Activated T-cell treated with anti-CD3 and anti-CD28 coated beads, Interleukin-2, amount 50 U/mL, for 1 hour (primary cell): ENCODE data around the gene SLC22A1.
"Not testable (repeated sequence)": the region's sequence is repeated elsewhere in the genome, so short reads cannot be mapped to it uniquely, and the experiment has no call there.

Experiments
- DNase-seq: peaks from one replicate; pipeline ENCODE4 v3.0.0-alpha.2; 2020

The SLC22A1 gene

DNA sequence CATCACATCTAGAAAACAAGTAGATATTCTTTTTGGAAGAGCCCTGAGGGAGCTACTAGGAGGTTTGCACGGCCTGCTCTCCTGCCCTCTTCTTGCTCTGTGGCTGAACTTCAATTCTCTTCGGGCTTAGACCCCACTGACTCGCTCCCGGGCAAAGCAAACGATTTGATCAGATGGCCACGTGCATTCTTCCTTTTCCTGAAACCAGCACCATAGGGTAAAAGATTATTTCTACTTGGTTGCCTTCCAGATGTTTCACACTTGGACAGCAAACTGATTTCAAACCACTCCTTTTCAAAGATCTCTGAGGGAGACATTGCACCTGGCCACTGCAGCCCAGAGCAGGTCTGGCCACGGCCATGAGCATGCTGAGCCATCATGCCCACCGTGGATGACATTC lies at the start of gene SLC22A1:
Gene SLC22A1 (plus strand): TSS at position 258 of the 400 bp plus-strand sequence. CDS start 121 bp downstream, at position 379.
- DNase-seq, result no peak

DNA sequence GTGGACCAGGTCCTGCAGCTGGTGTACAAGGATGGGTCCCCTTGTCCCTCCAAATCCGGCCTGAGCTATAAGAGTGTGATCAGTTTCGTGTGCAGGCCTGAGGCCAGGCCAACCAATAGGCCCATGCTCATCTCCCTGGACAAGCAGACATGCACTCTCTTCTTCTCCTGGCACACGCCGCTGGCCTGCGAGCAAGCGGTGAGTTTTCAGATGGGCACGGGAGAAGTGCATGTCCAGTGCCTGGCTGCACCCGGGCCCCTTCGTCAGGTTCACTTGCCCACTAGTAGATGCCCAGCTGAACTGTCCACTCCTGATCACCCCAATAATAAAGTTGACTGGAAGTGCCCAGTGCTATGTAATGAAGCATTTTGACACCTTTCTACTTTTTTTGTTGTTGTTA lies 48.3 kb upstream of the SLC22A1 start:
- DNase-seq, result no peak

DNA sequence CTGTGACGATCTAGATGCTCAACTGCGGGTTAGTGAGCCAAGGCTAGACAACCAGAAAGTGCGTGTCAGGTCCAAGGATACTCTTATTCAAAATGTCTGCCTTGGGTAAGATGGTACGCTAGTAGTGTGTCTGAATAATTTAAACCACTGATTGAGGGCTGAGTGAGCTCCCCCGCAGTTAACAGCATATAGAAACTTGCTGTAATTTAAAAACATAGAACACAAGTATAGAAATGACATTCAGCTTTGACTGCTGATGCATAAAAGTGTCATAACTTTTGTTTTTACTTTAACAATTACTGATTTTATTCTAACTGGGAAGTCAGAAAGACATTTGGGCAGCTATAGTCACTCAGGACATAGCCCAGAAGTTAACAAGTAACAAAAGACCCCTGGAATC lies 45.6 kb upstream of the SLC22A1 start:
- no peak for DNase-seq

GRCh38 chr6:160077024-160077423 lies 44.6 kb upstream of the SLC22A1 start:
- no peak for DNase-seq

DNA sequence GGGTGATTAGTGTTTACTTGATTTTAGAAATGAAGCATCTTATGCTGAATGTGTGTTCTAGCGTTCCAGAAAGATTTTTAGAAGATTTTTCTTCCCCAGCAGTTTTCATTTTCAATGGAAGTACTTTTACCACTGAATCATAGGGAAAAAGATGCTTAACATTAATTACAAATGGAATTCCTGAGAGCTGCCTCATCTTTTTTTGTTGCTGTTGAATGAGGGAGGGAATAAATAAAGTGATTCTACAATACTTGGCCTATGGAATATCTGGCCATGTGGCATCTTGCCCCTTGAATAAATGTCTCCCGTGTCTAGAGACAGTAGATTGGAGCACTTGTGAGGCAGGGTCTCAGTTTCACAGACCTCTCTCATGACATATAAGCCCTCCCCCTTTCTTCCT lies 44.1 kb upstream of the SLC22A1 start:
- DNase-seq, result no peak

DNA sequence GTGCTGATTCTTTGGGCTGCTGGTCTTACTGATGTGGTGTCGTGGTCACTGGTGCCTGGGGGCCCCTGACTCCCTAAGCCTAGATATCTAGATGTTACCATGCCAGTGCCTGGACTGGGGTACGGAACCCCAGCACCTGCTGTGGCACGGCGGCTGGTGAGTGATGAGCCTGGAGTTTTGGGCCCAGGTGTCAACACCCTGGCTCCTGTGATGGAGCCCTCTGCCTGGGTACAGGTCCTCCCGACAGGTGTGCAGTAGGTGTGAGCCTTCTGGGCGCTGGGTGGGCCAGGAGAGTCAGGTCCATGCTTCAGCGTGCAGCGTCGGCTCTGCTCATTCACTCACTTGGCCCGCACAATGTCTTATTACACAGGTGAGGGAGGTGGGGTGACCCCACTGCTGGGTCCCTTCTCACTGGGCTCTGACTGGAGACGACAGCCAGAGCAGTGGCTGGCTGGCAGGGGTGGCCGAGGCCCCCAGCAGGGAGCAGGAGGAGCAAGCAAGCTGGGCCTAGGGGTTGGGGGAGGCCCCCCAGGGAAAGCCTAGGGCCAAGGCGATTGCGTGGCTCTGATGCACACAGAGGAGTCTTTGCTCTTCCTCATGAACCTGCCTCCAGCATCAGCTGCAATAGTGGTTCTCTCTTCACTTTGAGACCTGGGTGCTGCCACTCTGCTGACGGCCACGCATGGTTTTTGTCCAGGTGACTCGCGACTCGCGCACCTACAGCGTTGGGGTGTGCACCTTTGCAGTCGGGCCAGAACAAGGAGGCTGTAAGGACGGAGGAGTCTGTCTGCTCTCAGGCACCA lies 42.5 kb upstream of the SLC22A1 start:
- no peak for DNase-seq

GRCh38 chr6:160079686-160080043 lies 42.0 kb upstream of the SLC22A1 start:
- DNase-seq, result no peak

GRCh38 chr6:160080097-160080496 lies 41.5 kb upstream of the SLC22A1 start:
- no peak for DNase-seq

DNA sequence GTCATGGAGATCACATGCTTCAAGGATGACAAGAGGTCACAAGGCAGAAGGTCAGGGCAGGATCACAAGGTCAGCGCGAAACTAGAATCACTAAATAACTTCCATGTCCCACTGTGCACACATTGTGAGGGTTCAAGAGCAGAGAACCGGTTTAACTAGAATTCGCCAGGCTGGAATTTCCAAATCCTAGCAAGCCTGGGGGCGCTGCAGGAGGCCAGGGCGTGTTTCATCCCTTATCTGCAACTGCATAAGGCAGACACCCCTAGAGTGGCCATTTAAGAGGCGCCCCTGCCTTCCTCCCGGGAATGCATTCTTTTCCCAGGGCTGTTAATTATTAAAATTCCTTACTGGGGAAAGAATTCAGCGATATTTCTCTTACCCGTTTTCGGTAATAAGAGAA lies 40.2 kb upstream of the SLC22A1 start:
- no peak for DNase-seq

DNA sequence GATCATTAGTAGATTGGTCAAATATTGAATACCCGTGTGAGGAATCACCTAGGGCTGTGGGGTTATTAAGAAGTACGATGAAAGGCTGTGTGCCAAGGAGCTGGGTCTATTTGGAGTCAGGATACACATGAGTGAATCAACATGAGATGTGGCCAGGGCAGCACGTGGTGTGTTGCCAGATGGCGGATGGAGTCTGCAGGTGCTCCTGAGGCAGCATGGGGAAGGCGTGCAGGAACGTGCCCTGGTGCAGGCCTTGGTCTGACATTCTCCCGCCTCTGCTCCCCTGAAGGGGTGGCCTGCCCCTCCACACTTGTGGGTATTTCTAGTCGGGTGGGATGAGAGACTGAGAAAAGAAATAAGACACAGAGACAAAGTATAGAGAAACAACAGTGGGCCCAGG lies 39.0 kb upstream of the SLC22A1 start:
- no peak for DNase-seq

DNA sequence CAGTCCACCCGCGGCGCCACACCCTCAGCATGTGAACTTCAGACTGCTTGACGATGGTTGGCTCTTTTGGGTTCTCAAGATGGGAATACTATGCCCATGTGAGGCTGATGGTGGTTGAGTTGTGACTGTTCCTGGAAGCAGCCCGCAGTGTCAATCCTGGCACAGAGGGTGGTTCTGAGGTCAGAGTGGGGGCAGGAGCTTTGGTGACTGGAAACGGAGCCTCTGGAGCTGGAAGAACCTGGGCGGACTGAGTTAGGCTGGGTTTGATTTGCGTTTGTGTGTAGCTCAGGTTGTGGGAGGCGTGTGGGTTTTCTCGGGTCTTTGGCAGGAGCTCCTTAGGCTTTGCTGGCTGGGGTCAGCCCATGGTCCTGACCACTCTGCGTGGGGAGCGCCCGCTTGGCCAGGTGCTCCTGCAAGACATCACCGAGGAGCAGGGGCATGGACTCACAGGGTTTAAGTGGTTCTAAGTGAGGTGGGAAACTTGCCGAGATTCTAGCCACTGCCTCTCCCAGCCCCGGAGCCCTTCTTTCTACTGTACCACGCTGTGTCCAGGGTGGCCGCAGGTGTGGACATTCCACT lies 37.3 kb upstream of the SLC22A1 start:
- no peak for DNase-seq

GRCh38 chr6:160085226-160085625 lies 36.4 kb upstream of the SLC22A1 start:
- no peak for DNase-seq

DNA sequence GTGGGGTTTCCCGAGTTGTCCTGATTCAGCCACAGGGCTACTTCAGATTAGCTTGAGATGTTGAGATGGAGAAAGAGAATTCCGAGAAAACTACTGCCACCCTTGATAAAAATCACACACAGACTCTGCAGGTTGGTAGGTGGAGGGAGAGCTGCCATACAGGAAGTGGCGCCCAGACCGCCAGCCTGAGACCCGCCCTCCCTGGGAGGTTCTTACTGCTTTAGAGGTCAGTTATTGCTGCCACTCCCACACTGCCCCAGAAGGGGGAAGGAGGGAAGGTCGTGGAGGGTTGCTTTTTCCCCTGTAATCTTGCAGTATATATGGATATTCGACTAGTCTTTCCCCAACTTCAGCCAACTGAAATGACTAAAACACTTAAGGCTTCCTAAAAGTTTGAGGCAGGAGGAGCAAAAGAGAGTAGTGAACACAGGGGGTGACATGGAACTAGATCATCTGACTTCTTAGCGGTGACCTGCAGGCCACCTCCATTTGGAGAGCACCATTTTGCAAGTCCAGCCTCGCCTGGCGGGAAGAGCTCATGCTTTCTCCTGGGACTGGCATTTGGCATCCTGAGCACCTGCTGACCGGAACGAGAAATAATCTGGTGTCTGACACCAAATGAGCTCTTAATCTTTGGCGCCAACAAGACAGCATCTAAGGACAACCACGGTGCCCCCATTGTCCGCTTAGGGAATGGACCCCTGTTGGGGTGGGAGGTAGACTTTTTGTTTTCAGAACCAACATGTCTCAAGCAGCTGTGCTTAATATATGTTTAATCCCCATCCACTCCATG lies 35.7 kb upstream of the SLC22A1 start:
- DNase-seq, result no peak

DNA sequence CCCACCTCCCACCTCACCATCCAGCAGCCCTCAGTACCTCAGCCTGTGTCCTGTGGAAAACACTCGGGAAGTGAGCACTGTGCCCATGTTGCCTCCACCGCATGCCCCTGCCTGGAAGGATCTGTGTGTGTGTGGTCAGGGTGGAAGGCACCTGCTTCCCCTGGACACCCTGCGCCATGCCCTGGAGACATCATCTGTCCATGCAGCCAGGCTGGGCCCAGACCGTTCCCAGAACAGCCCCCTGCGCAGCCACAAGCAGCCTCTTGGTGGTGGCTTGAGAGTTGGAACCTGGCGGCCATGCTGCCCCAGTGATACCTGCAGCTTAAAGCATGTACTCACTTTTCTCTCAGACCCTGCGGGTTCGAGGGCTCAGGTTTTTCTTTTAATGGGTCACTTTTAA lies 34.9 kb upstream of the SLC22A1 start:
- DNase-seq, result no peak

DNA sequence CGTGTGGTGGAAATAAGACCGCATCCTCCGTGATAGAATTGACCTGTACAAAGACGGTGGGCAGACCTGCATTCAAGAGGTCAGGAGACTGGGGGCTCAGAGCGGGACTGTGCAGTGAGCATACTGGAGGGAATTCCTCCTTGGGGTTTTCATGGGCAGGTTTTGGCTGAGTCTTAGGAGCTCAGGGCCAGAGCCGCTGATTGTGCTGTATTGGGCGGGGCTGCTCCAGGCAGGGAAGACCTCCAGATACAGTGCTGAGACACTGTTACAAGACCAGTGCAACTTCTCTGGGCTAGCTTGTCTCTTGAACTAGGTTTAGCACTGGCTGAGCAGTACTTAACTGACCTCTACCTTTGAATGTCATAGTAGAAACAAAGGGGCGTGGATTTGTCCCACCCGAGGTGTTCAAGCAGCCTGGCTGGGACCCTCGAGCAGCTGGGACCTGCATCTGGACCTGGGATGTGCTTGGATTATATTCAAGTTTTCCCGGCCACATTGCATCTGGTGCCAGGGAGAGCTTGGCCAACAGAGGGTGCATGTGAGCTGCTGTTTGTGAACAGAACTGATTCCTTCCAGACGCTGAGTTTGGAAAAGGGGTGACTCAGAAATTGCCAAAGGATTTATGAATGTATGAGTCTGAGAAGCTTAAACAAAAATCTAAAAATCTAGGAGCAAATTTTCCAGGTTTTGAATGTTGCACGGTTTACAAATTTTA lies 33.4 kb upstream of the SLC22A1 start:
- DNase-seq, result no peak

DNA sequence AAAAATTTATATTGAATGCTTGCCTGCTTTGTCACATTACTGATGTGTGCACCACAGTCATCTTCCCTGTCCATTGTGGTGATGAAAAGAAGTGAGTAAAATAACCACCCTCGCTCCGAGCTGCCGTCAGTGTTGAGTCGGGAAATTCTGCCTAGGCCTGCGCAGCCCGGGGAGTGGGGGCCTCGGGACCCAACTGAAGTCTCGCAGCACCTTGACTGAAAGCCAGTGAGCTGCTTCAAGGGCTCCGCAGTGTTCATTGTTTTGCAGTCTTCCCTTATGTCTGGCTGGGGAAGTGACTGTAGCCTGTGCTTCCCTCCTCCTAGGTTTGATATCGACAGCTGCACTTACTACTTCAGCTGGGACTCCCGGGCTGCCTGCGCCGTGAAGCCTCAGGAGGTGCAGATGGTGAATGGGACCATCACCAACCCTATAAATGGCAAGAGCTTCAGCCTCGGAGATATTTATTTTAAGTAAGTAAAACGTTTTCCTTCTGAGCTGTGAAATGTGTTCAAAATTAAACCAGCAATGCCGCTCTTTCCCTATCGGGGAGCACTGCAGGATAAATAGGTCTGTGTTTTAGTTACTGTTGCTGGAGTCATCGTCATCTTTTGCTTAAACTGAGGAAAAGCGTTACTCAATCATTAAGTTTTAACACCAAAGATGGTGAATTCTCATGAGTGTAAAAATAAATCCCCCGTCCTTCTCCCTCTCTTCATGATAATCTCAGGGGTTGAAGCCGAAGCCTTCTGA lies 32.7 kb upstream of the SLC22A1 start:
- DNase-seq, result no peak

GRCh38 chr6:160089534-160089897 lies 32.1 kb upstream of the SLC22A1 start:
- no peak for DNase-seq

DNA sequence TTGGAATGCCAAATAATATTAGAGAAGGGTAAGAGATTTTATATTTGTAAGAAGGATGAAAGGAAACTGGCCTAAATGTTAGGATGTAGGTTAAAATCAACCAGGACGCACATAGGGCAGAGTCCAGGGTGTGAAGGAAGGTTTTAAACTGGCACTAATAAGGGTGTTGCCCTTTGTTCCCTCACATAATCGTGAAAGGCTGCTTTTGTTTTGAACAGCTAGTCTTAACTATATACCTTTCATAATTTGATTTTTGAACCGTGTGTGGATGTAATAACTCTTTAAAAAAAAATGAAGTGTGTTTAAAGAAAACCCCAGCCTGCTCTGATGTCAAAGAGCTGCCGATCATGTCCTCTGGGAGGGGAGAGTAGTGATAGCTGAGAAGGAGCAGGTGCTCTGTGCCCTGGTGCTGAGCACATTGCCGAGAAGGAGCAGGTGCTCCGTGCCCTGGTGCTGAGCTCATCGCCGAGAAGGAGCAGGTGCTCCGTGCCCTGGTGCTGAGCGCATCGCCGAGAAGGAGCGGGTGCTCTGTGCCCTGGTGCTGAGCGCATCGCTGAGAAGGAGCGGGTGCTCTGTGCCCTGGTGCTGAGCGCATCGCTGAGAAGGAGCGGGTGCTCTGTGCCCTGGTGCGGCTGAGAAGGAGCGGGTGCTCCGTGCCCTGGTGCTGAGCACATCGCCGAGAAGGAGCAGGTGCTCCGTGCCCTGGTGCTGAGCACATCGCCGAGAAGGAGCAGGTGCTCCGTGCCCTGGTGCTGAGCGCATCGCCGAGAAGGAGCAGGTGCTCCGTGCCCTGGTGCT lies 31.0 kb upstream of the SLC22A1 start:
- not testable (repeated sequence) for DNase-seq

- DNase-seq, result not testable (repeated sequence)
Observed at GRCh38 chr6:160092176-160092575, 29.4 kb upstream of the SLC22A1 start.

DNA sequence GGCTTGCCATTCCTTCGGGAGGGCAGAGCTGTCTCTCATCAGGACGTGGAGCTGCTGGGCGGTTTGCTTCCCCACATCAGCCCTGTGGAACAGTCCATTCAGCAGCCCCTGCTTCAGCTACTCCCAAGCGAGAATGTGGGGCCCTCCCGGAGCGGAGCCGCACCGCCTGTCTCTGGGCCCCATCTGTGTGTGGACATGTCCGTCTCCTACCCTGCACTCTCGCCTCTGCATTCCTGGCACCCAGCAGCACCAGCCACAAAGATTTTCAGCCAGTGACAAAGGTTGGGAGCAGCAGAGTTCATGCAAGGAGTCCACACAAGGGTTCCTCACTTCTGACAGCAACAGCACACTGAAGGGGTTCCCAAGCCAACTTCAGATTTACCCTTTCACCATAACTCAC lies 29.0 kb upstream of the SLC22A1 start:
- no peak for DNase-seq

DNA sequence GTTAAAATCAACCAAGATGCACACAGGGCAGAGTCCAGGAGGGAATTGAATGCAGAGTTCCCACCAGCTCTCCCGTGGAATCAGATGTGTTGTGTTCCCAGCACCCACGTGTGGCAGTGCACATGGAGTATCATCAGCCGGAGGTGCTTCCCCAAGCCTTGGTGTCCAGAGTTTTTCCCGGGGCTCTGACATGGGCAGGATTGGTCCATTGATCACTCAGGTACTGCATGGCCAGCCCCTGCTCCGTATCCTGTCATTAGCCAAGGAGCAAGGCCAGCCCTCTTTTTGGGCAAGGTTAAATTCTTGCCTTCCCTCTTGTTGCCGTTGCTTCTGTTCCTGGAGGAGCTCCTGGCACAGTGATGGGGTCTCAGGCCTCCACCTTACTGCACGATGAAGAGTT lies 28.6 kb upstream of the SLC22A1 start:
- no peak for DNase-seq

- DNase-seq, result no peak
Observed at GRCh38 chr6:160093946-160094345, 27.7 kb upstream of the SLC22A1 start.
